Pancreas (tissue), 10 donors: ENCODE results near the gene PCED1B. TPM values are rescaled to one million over a fixed set of nuclear protein-coding genes. Genes with fewer than 3 reads are reported as not detected.

Experiments
- ATAC-seq, 4 donors: fragments of 200-7000 bp; cut with Tn5 transposase; one replicate each; pipeline versions ENCODE4 v1.8.0 to v1.9.1; 2020; ENCODE audit warnings: mild to moderate bottlenecking in 4 of 4, moderate library complexity in 4 of 4
- DNase-seq, 6 donors: peaks; one replicate each; pipeline ENCODE4 v3.0.0-alpha.2; 2020
- FAIRE-seq: peaks from 2 replicates; lab custom pipeline; 2012; peaks lifted over from hg19 to GRCh38; lab: Jason Lieb, UNC
- H3K27ac ChIP-seq, 4 donors: fragments of 200-600 bp; sonication (generic); 1 replicate in 3 of 4; 2 replicates in 1 of 4; pipeline versions ENCODE4 v1.5.0 to v1.8.0; 2020
- H3K27me3 ChIP-seq, 4 donors: fragments of 200-600 bp; one replicate each; pipeline ENCODE4 v1.8.0; 2021
- H3K36me3 ChIP-seq, 3 donors: fragments of 200-600 bp; sonication (generic) in 1 of 3; one replicate each; pipeline versions ENCODE4 v1.5.0 to v1.8.0; 2020 to 2021
- H3K4me1 ChIP-seq, 3 donors: fragments of 200-600 bp; one replicate each; pipeline ENCODE4 v1.8.0; 2021
- H3K4me3 ChIP-seq, 4 donors: fragments of 200-600 bp; sonication (generic) in 2 of 4; one replicate each; pipeline versions ENCODE4 v1.5.0 to v1.8.0; 2020 to 2021
- H3K9me3 ChIP-seq, 4 donors: fragments of 200-600 bp; one replicate each; pipeline ENCODE4 v1.8.0; 2021
- CTCF ChIP-seq, 4 donors: fragments of 200-600 bp; sonication (generic) in 3 of 4; IDR thresholded peaks; one replicate each; pipeline versions ENCODE4 v1.5.0 to v1.8.0; 2021; ENCODE audit warnings: antibody characterized with exemption in 4 of 4
- WGBS, 2 donors: extraction: QIAGEN DNeasy Blood & Tissue Kit; methylation state at CpG; one replicate each; pipeline ENCODE4 v1.1.7; 2013; 5-methylcytosine and 5-hydroxymethylcytosine counted together
- intact Hi-C, 3 donors: fragments of 100-400 bp; cut with DNase I; formaldehyde crosslinking; loops; one replicate each; pipeline versions ENCODE4 v1.11.1 to v1.14.2; 2022
- polyA plus RNA-seq, 2 donors: library from polyadenylated mRNA; stranded (reverse); fragments of 200-250 nt; gene quantifications; one replicate each; pipeline ENCODE4 v1.2.3, GENCODE V29; 2013
- total RNA-seq, 6 donors: library from RNA; stranded (reverse); fragmentation: NEBNext Ultra II Directional in 4 of 6; extraction: Animal tissue kit (Norgen Biotek cat#: 25700) in 4 of 6; gene quantifications; one replicate each; pipeline versions ENCODE4 v1.2.1 to v1.2.4, GENCODE V29; 2021 to 2023
- donor health status: healthy with polysubstance abuse.
- donor health status: DM: no; HTN: no; CAD: no; lungs with moderate emphysema.
- donor health status: DM: no; HTN: no; CAD: no.
- donor health status: control.
- donor health status: control.
- donor health status: Bipolar disorder and iron deficiency.
- donor health status: DM: yes; HTN: yes; CAD: no.
- donor health status: DM: no; HTN: no; CAD: no.
- donor health status: DM: no; HTN: no; CAD: no.
- donor health status: DM: yes; HTN: yes; CAD: no.

The PCED1B gene
- total and polyA plus RNA-seq, 8 donors: 0.71 to 6.4 (median 1.7) TPM

- no peak for DNase-seq
- intact Hi-C loops: loop anchor here in 1 of 3 donors (10.0 kb wide), 1 partner anchor 221 kb away; no protein-coding TSS in a partner anchor
- no peak for ATAC-seq
- H3K9me3 ChIP-seq: no peaks in the 10 kb centered on the region
- no peak for TF ChIP-seq CTCF (IDR thresholded peaks at IDR 0.05)
- no peaks in the 10 kb centered on the region for H3K27me3 ChIP-seq
- 80 to 82% methylated on average over 1 of the region's 1 CpG for WGBS, 2 donors
- no peak overlapping the region for H3K4me3 ChIP-seq
- H3K27ac ChIP-seq: no peak overlapping the region
- H3K36me3 ChIP-seq: no peaks in the 10 kb centered on the region
- peaks cover 0 to 4% (median 0%) of the 10 kb centered on the region in 3 donors for H3K4me1 ChIP-seq
- no peak for FAIRE-seq
Observed at GRCh38 chr12:47084172-47084571, 4.8 kb downstream of the PCED1B start.

DNA sequence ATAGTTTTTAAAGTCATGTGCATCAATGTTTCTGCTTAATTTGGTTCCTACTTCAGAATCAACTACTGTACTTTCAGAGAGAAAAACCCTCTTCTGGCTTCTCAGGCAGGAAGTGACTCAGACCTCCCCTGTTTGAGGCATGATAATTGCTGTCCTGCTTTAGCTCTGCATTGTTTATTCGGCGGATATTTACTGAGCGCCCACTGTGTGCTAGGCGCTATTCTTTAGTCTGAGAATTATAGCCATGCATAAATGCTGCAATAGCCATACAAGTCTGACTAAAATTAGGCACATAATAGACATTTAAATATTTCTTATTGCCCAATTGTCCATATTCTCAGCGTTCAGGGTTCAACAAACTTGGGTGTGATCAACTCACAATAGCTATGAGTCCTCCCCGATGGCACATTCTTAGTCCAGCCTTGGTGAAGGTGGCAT is 6.4 kb downstream of the PCED1B start:
- no peaks in the 10 kb centered on the region for H3K36me3 ChIP-seq
- ATAC-seq (peak in 3 of 4 donors; percentile 37 to 62 (median 52)), FAIRE-seq (no peak), DNase-seq (no peak)
- H3K27me3 ChIP-seq: no peaks in the 10 kb centered on the region
- intact Hi-C loops: loop anchor here in 1 of 3 donors (10.0 kb wide), 1 partner anchor 219 kb away; no protein-coding TSS in a partner anchor
- TF ChIP-seq CTCF (IDR thresholded peaks at IDR 0.05): no peak
- H3K4me3 ChIP-seq: no peak overlapping the region
- WGBS, 2 donors: 77 to 83% methylated on average over 6 of the region's 6 CpGs
- no peaks in the 10 kb centered on the region for H3K9me3 ChIP-seq
- H3K4me1 ChIP-seq: peaks cover 0 to 4% (median 0%) of the 10 kb centered on the region in 3 donors
- H3K27ac ChIP-seq: no peak overlapping the region

DNA sequence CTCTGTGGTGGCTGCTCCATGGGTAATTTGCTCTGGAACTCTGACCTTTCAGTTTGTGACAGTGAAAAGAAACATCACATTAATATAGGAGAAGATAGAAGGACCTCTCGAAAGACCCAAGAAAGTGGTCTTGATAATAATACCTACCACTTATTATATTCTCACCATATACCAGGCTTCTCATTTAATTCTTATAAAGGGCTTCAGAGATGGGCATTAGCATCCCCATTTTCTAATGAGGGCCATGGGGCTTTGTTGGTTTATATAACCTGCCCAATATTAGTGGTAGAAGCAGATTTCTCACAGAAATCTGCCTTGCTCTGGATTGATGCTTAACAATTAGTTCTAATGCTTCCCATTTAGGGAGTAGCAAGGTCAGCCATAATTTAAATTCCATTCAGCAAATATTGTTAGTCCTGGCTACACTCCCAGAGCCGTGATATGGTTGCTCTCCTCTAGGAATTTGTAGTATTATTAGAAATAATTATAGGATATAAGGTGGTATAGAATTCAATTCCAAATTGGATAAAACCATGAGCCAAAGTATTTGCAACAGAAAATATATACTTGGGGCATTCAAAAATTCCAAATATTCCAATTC is 7.8 kb downstream of the PCED1B start:
- DNase-seq: no peak
- no peaks in the 10 kb centered on the region for H3K27me3 ChIP-seq
- peaks cover 0 to 4% (median 0%) of the 10 kb centered on the region in 3 donors for H3K4me1 ChIP-seq
- no peak for FAIRE-seq
- 45 to 47% methylated on average over 2 of the region's 2 CpGs for WGBS, 2 donors
- intact Hi-C loops: loop anchor here in 1 of 3 donors (10.0 kb wide), 1 partner anchor 218 kb away; no protein-coding TSS in a partner anchor
- H3K36me3 ChIP-seq: no peaks in the 10 kb centered on the region
- H3K9me3 ChIP-seq: no peaks in the 10 kb centered on the region
- peak in 2 of 4 donors; percentile 40 to 49 for ATAC-seq
- TF ChIP-seq CTCF (IDR thresholded peaks at IDR 0.05): no peak
- no peak overlapping the region for H3K4me3 ChIP-seq
- no peak overlapping the region for H3K27ac ChIP-seq

DNA sequence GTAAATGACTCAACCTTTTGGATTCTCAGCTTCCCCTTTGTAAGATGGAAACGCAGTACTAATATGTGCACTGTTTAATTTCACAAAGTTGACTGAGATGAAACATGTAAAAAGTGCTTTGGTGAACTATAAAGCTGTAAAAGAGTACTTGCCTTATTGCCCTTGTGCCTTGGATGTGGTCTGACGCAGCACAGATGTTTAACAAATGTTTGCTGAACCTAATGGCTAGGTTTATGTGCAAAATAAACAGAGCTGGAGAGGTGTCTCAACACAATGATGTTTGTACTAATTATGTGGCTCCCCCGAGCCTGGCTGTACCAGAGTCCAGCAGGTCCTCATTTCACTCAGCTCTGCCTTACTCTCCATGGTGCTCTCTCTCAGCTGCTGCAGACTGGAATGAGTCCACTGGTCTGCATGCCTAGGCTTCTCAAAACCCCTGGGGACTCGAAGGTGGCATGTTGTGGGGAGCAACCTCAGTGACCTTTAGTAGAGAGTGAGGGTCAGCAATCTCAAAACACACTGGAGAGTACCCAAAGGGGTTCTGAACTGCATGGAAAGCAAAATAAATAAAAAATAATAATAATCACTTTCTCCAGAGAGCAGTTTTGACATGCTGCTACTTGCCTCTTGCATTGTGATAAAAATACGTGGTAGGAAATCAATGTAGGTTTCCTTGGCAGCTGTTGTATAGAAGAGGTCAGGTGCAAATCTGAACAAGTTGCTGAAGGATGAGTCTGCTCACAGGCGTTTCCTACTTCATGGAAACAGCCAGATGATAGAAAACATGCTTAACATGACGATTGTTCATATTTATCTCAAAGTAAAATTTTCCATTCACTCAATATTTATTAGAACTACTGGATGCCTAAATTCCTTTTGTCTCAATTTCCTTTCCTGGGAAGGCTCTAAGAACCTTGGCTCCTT is 8.9 kb downstream of the PCED1B start:
- no peaks in the 10 kb centered on the region for H3K27me3 ChIP-seq
- ATAC-seq (peak in 3 of 4 donors; percentile 52 to 80 (median 78)), DNase-seq (no peak), FAIRE-seq (peak; percentile 61)
- H3K4me3 ChIP-seq: no peak overlapping the region
- peaks cover 0 to 4% (median 0%) of the 10 kb centered on the region in 3 donors for H3K4me1 ChIP-seq
- no peaks in the 10 kb centered on the region for H3K36me3 ChIP-seq
- WGBS, 2 donors: 58% methylated on average over 7 of the region's 7 CpGs
- TF ChIP-seq CTCF (IDR thresholded peaks at IDR 0.05): no peak
- intact Hi-C loops: loop anchor here in 1 of 3 donors (10.0 kb wide), 1 partner anchor 217 kb away; no protein-coding TSS in a partner anchor
- H3K9me3 ChIP-seq: no peaks in the 10 kb centered on the region
- H3K27ac ChIP-seq: no peak overlapping the region
